Regular cardiac myocyte (primary cell): ENCODE data around the gene TBX15. TPM values are rescaled to one million over a fixed set of nuclear protein-coding genes. Genes with fewer than 3 reads are reported as not detected.

Source experiments
- total RNA-seq: library from RNA; depleted of rRNA; stranded (reverse); fragments of >200 nt; gene quantifications from 2 replicates; pipeline ENCODE4 v1.2.3, GENCODE V29; 2014

TBX15 gene
- 1.7 and 1.9 TPM in 2 replicates for total RNA-seq

DNA sequence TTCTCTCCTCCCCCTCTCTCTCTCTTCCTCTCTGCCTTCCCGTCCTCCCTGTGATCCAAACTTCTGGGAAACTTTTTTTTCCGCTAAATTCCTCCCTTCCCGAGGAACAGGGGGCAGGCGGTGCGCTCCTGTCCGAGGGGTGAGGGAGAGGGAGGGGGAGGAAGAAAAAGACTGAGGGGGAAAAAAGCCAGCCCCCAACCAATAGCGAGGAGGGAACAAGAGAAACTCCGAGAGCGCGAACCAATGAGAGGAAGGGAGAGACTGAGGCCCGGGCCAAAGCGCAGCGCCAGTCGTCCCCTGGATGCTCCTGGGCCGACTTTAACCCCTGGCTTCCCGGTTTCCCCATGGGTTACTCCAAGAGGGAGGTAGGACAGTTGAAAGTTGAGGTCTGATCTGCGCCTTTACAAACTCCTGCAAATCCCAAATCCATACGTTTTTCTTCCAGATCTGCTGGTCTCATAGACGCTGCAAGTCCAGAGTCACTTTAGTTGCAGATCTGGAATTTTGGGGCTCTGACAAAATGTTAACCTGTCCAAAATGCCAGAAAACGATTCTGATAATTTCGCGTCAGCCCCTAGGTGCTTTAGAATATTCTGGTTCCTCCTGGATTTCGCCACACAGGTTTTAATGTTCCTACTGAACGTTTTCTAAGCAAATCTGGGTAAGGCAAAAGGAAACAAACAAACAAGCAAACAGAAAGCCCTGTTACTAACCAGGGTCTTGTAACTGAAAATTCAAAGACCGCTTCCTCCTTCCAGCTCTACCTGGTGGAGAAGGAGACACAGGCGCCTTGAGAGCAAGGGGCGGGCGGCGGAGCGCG is at the start of gene TBX15:
Gene TBX15, minus strand, starts transcription at position 158 of the 820 bp plus-strand sequence. CDS start 548 bp downstream, outside the sequence.

Other genes with a start within 250 kb of the TBX15 start
- gene WARS2, start 152.3 kb upstream of the TBX15 start, total RNA-seq = 11.3 and 12.5 TPM in 2 replicates